Activated CD4-positive, alpha-beta T cell treated with anti-CD3 and anti-CD28 coated beads, Interleukin-10, Interleukin-2, amounts not matched to agents 100 ng/mL and 50 ng/mL, durations not matched to agents 16 hours and 8 hours (primary cell): ENCODE results near the gene SMOC2.

ENCODE experiments used
- DNase-seq: peaks from one replicate; pipeline ENCODE4 v3.0.0-alpha.2; 2020

Gene SMOC2

GRCh38 chr6:168448243-168448855 lies 7.4 kb downstream of the SMOC2 start:
- DNase-seq, result no peak

GRCh38 chr6:168450917-168451316 lies 9.9 kb downstream of the SMOC2 start:
- no peak for DNase-seq

- DNase-seq, result no peak
Measured at GRCh38 chr6:168451805-168452517, 11.0 kb downstream of the SMOC2 start.

- DNase-seq, result no peak
Measured at GRCh38 chr6:168452685-168453377, 11.8 kb downstream of the SMOC2 start.

- no peak for DNase-seq
Measured at GRCh38 chr6:168455847-168456530, 15.0 kb downstream of the SMOC2 start.

- DNase-seq, result no peak
Measured at GRCh38 chr6:168456907-168457652, 16.1 kb downstream of the SMOC2 start.

GRCh38 chr6:168457653-168457934 lies 16.6 kb downstream of the SMOC2 start:
- no peak for DNase-seq

- DNase-seq, result no peak
Measured at GRCh38 chr6:168458101-168458500, 17.1 kb downstream of the SMOC2 start.

- no peak for DNase-seq
Measured at GRCh38 chr6:168459572-168459971, 18.6 kb downstream of the SMOC2 start.

- no peak for DNase-seq
Measured at GRCh38 chr6:168462289-168462853, 21.4 kb downstream of the SMOC2 start.

- no peak for DNase-seq
Measured at GRCh38 chr6:168464546-168464945, 23.6 kb downstream of the SMOC2 start.

- no peak for DNase-seq
Measured at GRCh38 chr6:168468045-168468444, 27.1 kb downstream of the SMOC2 start.

- DNase-seq, result no peak
Measured at GRCh38 chr6:168469521-168469920, 28.5 kb downstream of the SMOC2 start.

- DNase-seq, result no peak
Measured at GRCh38 chr6:168469926-168470325, 28.9 kb downstream of the SMOC2 start.

- no peak for DNase-seq
Measured at GRCh38 chr6:168472363-168472762, 31.4 kb downstream of the SMOC2 start.

- no peak for DNase-seq
Measured at GRCh38 chr6:168473197-168473596, 32.2 kb downstream of the SMOC2 start.

- DNase-seq, result no peak
Measured at GRCh38 chr6:168475188-168476013, 34.4 kb downstream of the SMOC2 start.

- no peak for DNase-seq
Measured at GRCh38 chr6:168479421-168479820, 38.4 kb downstream of the SMOC2 start.

GRCh38 chr6:168480481-168480880 lies 39.5 kb downstream of the SMOC2 start:
- no peak for DNase-seq

- DNase-seq, result no peak
Measured at GRCh38 chr6:168485818-168486217, 44.8 kb downstream of the SMOC2 start.

- DNase-seq, result no peak
Measured at GRCh38 chr6:168490757-168491156, 49.8 kb downstream of the SMOC2 start.

- DNase-seq, result no peak
Measured at GRCh38 chr6:168493976-168494375, 53.0 kb downstream of the SMOC2 start.
